ENCODE data around the gene NRXN3.

DNA sequence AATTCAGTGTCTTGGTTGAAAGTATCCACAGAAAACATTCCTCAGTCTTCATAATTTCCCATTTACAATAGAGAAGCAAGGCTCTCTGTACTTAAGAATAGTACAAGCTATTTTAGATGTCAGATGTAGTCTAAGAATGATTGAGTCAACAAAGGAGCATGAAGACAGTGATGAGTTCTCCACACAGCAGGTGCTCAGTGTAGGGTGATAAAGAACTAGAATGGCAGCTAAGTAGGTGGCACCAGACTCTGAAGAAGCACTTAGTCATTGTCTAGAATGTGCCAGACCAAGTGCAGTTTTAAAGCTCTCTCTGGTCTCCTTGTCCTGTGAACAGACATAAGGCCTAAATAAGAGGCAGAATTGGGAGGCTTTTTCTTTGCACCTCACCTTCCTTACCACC is 504.6 kb downstream of the NRXN3 start:
- TF ChIP-seq, protein P1, sequence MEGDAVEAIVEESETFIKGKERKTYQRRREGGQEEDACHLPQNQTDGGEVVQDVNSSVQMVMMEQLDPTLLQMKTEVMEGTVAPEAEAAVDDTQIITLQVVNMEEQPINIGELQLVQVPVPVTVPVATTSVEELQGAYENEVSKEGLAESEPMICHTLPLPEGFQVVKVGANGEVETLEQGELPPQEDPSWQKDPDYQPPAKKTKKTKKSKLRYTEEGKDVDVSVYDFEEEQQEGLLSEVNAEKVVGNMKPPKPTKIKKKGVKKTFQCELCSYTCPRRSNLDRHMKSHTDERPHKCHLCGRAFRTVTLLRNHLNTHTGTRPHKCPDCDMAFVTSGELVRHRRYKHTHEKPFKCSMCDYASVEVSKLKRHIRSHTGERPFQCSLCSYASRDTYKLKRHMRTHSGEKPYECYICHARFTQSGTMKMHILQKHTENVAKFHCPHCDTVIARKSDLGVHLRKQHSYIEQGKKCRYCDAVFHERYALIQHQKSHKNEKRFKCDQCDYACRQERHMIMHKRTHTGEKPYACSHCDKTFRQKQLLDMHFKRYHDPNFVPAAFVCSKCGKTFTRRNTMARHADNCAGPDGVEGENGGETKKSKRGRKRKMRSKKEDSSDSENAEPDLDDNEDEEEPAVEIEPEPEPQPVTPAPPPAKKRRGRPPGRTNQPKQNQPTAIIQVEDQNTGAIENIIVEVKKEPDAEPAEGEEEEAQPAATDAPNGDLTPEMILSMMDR (tag by site-specific recombination; IDR thresholded peaks at IDR 0.05): no peak
- TF ChIP-seq MZF1 (tag by site-specific recombination; IDR thresholded peaks at IDR 0.05; ENCODE audit: borderline replicate concordance): no peak
- TF ChIP-seq BCL11A (tag by site-specific recombination; IDR thresholded peaks at IDR 0.05; ENCODE audit: low read depth): no peak
- TF ChIP-seq ZNF121 (tag by site-specific recombination; IDR thresholded peaks at IDR 0.05): no peak
- TF ChIP-seq ZNF146 (tag by site-specific recombination; IDR thresholded peaks at IDR 0.05): no peak
- TF ChIP-seq GLIS1 (tag by site-specific recombination; IDR thresholded peaks at IDR 0.05): no peak
